ENCODE results near the gene PPP1R7.
"Not testable (repeated sequence)": the region's sequence is repeated elsewhere in the genome, so short reads cannot be mapped to it uniquely, and the experiment has no call there.

The PPP1R7 gene

GRCh38 chr2:241149925-241150659 is at the start of gene PPP1R7:
Gene PPP1R7, plus strand, starts transcription at chr2:241150467. Its CDS starts 29 bp downstream, at chr2:241150496.
- peak; percentile 66 for DNase-seq (ENCODE audit: low read depth)

- DNase-seq (ENCODE audit: low read depth) = no peak
Measured at GRCh38 chr2:241102239-241102803, 47.9 kb upstream of the PPP1R7 start, which contains the start of gene MTERF4. Gene MTERF4, minus strand, starts transcription at chr2:241102287. Its CDS starts 14 bp downstream, at chr2:241102273.

- DNase-seq (ENCODE audit: low read depth) = no peak
Measured at GRCh38 chr2:241103176-241103595, 47.1 kb upstream of the PPP1R7 start.

- not testable (repeated sequence) for DNase-seq (ENCODE audit: low read depth)
Measured at GRCh38 chr2:241104611-241105010, 45.7 kb upstream of the PPP1R7 start.

GRCh38 chr2:241105641-241106040 is 44.6 kb upstream of the PPP1R7 start:
- no peak for DNase-seq (ENCODE audit: low read depth)

- DNase-seq (ENCODE audit: low read depth) = no peak
Measured at GRCh38 chr2:241107031-241107783, 43.1 kb upstream of the PPP1R7 start.

GRCh38 chr2:241108271-241109209 is 41.7 kb upstream of the PPP1R7 start:
- no peak for DNase-seq (ENCODE audit: low read depth)

GRCh38 chr2:241109210-241110088 is 40.8 kb upstream of the PPP1R7 start:
- DNase-seq (ENCODE audit: low read depth) = no peak

- DNase-seq (ENCODE audit: low read depth) = no peak
Measured at GRCh38 chr2:241110089-241110606, 40.1 kb upstream of the PPP1R7 start.

GRCh38 chr2:241110607-241111439 is 39.4 kb upstream of the PPP1R7 start:
- DNase-seq (ENCODE audit: low read depth) = no peak

- DNase-seq (ENCODE audit: low read depth) = no peak
Measured at GRCh38 chr2:241111440-241111805, 38.8 kb upstream of the PPP1R7 start.

- DNase-seq (ENCODE audit: low read depth) = no peak
Measured at GRCh38 chr2:241112046-241112445, 38.2 kb upstream of the PPP1R7 start.

- DNase-seq (ENCODE audit: low read depth) = no peak
Measured at GRCh38 chr2:241112592-241112991, 37.7 kb upstream of the PPP1R7 start.

- DNase-seq (ENCODE audit: low read depth) = no peak
Measured at GRCh38 chr2:241114836-241115235, 35.4 kb upstream of the PPP1R7 start.

GRCh38 chr2:241115361-241115760 is 34.9 kb upstream of the PPP1R7 start:
- no peak for DNase-seq (ENCODE audit: low read depth)

- DNase-seq (ENCODE audit: low read depth) = no peak
Measured at GRCh38 chr2:241116606-241117560, 33.4 kb upstream of the PPP1R7 start.

- DNase-seq (ENCODE audit: low read depth) = no peak
Measured at GRCh38 chr2:241118737-241119505, 31.3 kb upstream of the PPP1R7 start.

GRCh38 chr2:241120440-241120839 is 29.8 kb upstream of the PPP1R7 start:
- no peak for DNase-seq (ENCODE audit: low read depth)

All from non-pigmented ciliary epithelial cell (primary cell).